ENCODE measurements around the gene KCNMA1.

- TF ChIP-seq CTCF (IDR thresholded peaks at IDR 0.05; ENCODE audit: insufficient read depth, low read length, poor library complexity, severe bottlenecking) (no peak), EZH2phosphoT487 (conservative IDR thresholded peaks at IDR 0.05; ENCODE audit: low read length) (no peak)
Observed at GRCh38 chr10:76887223-76888010, 750.2 kb downstream of the KCNMA1 start.

Measured in SU-DHL-6 (cell line).